ENCODE results near the gene HSF2BP.
"Not testable (repeated sequence)": the region's sequence is repeated elsewhere in the genome, so short reads cannot be mapped to it uniquely, and the experiment has no call there.

Gene HSF2BP

DNA sequence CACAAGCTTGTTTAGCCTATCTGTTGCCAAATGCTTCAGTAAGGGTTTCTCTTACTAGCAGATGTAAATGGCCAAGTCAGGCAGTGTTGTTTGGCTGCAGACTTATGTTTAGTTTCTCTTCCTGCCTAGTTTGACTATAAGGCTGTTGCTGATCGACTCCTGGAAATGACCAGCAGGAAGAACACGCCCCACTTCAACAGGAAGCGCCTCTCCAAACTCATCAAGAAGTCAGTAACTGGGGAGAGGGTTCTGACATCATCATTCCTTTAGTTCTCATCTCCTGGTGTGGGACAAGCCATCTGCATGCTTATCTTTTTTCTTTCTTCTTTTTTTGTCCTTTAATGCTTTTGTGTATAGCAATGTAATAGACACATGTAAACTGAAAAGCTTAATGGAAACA lies 25.1 kb upstream of the HSF2BP start:
- Histone ChIP-seq H3K27me3 (ENCODE audit: insufficient read depth, low read depth, severe bottlenecking) (no peaks in the 10 kb centered on the region), H3K4me3 (ENCODE audit: low read depth, low read length) (no peak overlapping the region), H3K27ac (no peak overlapping the region), H3K36me3 (peaks cover 100% of the 10 kb centered on the region), H3K9me3 (ENCODE audit: severe bottlenecking) (no peaks in the 10 kb centered on the region)
- TF ChIP-seq CTCF (IDR thresholded peaks at IDR 0.05; ENCODE audit: low read depth, low read length): no peak
- DNase-seq: no peak

DNA sequence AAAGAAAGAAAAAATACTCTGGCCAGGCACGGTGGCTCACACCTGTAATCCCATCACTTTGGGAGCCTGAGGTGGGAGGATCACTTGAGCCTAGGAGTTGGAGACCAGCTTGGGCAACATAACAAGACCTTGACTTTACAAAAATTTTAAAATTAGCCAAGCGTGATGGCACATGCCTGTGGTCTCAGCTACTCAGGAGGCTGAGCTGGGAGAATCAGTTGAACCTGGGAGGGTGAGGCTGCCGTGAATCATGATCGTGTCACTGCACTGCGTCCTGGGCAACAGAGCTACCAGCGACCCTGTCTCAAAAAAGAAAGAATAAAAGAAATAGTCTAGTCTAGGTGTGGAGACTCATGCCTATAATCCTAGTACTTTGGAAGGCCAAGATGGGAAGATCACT lies 22.4 kb upstream of the HSF2BP start:
- H3K36me3 ChIP-seq: peaks cover 100% of the 10 kb centered on the region
- no peaks in the 10 kb centered on the region for H3K9me3 ChIP-seq (ENCODE audit: severe bottlenecking)
- H3K4me3 ChIP-seq (ENCODE audit: low read depth, low read length): no peak overlapping the region
- no peak overlapping the region for H3K27ac ChIP-seq
- no peaks in the 10 kb centered on the region for H3K27me3 ChIP-seq (ENCODE audit: insufficient read depth, low read depth, severe bottlenecking)
- DNase-seq: no peak
- TF ChIP-seq CTCF (IDR thresholded peaks at IDR 0.05; ENCODE audit: low read depth, low read length): no peak

DNA sequence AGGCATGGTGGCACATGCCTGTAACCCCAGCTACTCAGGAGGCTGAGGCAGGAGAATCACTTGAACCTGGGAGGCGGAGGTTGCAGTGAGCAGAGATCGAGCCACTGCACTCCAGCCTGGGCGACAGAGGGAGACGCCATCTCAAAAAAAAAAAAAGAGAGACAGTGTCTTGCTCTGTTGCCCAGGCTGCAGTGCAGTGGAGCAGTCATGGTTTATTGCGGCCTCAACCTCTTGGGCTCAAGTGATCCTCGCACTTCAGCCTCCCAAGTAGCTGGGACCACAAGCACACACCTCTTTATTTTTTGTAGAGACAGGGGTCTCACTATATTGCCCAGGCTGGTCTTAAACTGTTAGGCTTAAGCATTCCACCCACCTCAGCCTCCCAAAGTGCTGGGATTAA lies 21.1 kb upstream of the HSF2BP start:
- DNase-seq; H3K27me3 ChIP-seq (ENCODE audit: insufficient read depth, low read depth, severe bottlenecking); H3K27ac ChIP-seq; H3K9me3 ChIP-seq (ENCODE audit: severe bottlenecking); H3K4me3 ChIP-seq (ENCODE audit: low read depth, low read length): not testable (repeated sequence)
- peaks cover 100% of the 10 kb centered on the region for H3K36me3 ChIP-seq

GRCh38 chr21:43679951-43680350 lies 20.7 kb upstream of the HSF2BP start:
- no peaks in the 10 kb centered on the region for H3K27me3 ChIP-seq (ENCODE audit: insufficient read depth, low read depth, severe bottlenecking)
- no peak overlapping the region for H3K27ac ChIP-seq
- no peaks in the 10 kb centered on the region for H3K9me3 ChIP-seq (ENCODE audit: severe bottlenecking)
- H3K36me3 ChIP-seq: peaks cover 100% of the 10 kb centered on the region
- no peak for TF ChIP-seq CTCF (IDR thresholded peaks at IDR 0.05; ENCODE audit: low read depth, low read length)
- DNase-seq: no peak
- no peak overlapping the region for H3K4me3 ChIP-seq (ENCODE audit: low read depth, low read length)

GRCh38 chr21:43676391-43676790 lies 17.1 kb upstream of the HSF2BP start:
- Histone ChIP-seq H3K36me3 (peaks cover 94% of the 10 kb centered on the region), H3K27me3 (ENCODE audit: insufficient read depth, low read depth, severe bottlenecking) (no peaks in the 10 kb centered on the region), H3K9me3 (ENCODE audit: severe bottlenecking) (no peaks in the 10 kb centered on the region), H3K27ac (no peak overlapping the region), H3K4me3 (ENCODE audit: low read depth, low read length) (no peak overlapping the region)
- DNase-seq: no peak
- no peak for TF ChIP-seq CTCF (IDR thresholded peaks at IDR 0.05; ENCODE audit: low read depth, low read length)

- DNase-seq: no peak
- TF ChIP-seq CTCF (IDR thresholded peaks at IDR 0.05; ENCODE audit: low read depth, low read length): no peak
- Histone ChIP-seq H3K4me3 (ENCODE audit: low read depth, low read length) (no peak overlapping the region), H3K36me3 (peaks cover 93% of the 10 kb centered on the region), H3K27me3 (ENCODE audit: insufficient read depth, low read depth, severe bottlenecking) (no peaks in the 10 kb centered on the region), H3K27ac (no peak overlapping the region), H3K9me3 (ENCODE audit: severe bottlenecking) (no peaks in the 10 kb centered on the region)
These were observed 16.6 kb upstream of the HSF2BP start for GRCh38 chr21:43675871-43676270.

Data from WERI-Rb-1 (cell line).